CD4-positive, alpha-beta T cell treated with Interleukin-10 for 1 hour (primary cell): Measurements from ENCODE around the gene CBLIF.
"Not testable (repeated sequence)": the region's sequence is repeated elsewhere in the genome, so short reads cannot be mapped to it uniquely, and the experiment has no call there.

Experiments
- DNase-seq: peaks from one replicate; pipeline ENCODE4 v3.0.0-alpha.2; 2020

CBLIF gene

DNA sequence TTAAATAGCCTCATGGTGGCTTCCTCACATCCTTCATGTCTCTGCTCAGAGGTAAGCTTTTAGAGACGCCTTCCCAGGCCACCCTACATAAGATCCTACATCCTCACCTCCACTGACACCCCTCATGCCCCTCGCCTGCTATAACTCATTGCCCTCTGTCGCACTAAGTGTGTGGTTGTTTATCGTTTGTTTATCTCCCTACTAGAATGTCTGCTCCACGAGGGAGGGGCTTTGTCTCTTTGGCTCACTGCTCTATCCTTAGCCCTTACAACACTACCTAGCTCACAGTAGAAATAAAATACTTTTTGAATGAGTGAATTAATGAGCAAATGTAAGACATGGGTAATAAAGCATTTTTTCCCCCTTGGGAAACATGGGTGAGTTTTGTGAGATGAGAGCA, 1.3 kb upstream of the CBLIF start:
- no peak for DNase-seq

DNA sequence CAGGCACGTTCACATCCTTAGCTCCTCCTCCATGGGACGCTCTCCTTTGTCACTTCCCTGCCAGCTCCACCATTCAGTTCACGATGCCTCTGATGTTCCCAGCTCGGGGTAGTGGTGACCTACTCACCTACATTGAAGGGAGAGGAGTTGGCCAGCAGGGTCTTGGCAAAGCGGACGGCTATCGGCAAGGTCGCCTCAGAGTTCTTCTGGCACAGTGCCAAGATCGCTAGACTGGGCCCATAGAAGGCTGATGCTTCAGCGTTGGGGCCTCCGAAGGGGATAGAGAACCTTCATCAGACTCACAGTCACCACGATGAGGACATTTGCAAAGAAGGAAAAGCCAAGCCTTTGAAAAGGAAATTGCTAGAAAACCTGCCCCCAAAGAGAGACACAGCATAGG, 3.0 kb downstream of the CBLIF start:
- no peak for DNase-seq

GRCh38 chr11:59841514-59841913, 3.8 kb downstream of the CBLIF start:
- no peak for DNase-seq

GRCh38 chr11:59839615-59840014, 5.7 kb downstream of the CBLIF start:
- DNase-seq, result no peak

DNA sequence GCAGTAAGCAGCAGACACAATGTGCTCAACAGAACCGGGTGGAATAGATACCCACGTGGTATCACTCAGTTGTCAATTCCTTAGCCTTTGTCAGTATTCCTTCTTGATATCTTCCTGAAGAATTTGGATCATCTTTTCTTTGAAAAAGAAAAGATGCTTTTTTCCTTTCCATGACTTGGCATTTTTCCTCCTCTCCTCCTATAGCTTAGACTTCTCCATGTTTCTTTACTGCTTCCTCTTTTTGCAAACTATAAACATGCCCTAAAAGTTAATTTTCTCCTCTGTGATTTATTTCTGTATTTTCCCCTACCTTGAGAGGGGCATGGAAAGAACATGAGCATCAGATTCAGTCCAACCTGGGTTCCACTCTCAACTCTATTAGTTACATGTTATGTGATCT, 11.7 kb downstream of the CBLIF start:
- DNase-seq, result no peak

DNA sequence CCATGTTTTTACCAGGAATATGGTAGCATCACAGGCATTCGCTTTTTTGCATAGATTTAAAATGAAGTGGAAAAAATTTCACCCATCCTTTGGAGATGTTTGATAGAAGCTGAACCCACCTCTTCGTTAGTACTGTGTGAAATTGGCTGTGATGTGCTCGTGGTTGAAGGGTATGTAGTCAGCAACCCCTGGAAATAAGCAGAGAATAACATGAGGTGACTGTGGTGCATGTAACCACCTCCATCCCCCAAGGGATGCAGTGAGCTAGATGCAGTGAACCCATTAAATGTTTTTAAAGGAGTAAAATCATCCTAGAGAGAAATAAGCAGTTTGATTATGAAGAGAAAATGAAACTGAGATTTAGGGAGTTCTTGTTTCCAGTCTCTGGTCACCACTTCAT, 15.9 kb downstream of the CBLIF start:
- no peak for DNase-seq

DNA sequence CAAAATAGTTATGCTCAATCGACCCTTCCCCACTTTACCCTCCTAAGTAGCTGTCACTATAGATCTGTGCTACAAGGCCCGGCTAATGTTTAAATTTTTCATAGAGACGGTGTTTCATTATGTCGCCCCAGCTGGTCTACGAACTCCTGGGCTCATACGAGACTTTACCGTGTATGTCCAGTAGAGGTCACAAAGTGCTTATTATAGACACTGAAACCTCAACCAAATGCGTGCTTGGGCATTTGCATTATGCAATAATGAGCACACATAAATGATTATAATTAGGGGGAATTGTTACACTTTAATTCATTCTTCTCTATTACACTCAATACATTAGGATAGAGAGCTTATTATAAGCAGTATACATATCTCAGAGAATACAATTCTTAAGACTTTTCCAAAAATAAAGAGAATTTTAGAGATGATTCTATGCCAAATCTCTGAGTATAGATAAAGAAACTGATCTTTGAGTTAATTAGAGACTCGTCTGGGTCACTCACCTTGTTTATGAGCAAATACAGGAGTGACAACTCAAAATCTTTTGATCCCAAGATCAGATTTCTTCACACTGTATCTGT, 22.2 kb downstream of the CBLIF start:
- DNase-seq, result peak; percentile 57

DNA sequence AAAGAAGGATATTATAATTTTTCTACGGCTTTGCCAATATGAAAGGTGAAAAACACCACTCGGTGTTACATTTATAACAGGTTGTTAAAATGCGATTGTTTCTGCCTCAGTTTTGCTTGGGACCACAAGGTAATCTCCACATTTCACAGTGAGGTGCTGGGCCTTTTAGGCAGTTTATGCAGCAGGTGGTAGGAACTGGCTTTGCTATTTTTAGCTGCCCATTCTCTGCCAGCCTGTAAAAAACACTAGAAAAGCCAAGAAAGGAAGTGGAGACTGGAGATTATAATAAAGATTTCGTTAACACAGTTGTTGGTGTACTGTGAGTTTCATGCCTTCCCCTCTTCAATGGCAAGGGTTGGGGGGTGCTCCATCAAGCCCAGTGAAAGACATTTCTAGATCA, 26.7 kb downstream of the CBLIF start:
- no peak for DNase-seq

DNA sequence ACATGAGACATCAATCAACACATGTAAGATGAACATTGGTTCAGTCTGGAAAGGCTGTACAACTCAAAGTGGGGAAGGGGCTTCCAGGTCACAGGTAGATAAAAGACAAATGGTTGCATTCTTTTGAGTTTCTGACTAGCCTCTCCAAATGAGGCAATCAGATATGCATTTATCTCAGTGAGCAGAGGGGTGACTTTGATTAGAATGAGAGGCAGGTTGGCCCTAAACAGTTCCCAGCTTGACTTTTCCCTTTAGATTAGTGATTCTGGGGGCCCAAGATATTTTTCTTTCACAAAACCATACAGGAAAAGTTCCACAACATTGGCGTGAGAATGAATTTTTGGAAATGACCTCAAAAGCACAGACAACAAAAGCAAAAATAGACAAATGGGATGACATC, 28.9 kb downstream of the CBLIF start:
- DNase-seq, result not testable (repeated sequence)

GRCh38 chr11:59815754-59816153, 29.5 kb downstream of the CBLIF start:
- DNase-seq, result no peak

- DNase-seq, result no peak
Measured at GRCh38 chr11:59814021-59814420, 31.3 kb downstream of the CBLIF start.

- no peak for DNase-seq
Measured at GRCh38 chr11:59813364-59813763, 31.9 kb downstream of the CBLIF start.

- DNase-seq, result no peak
Measured at GRCh38 chr11:59812220-59812619, 33.1 kb downstream of the CBLIF start.

GRCh38 chr11:59810911-59811259, 34.4 kb downstream of the CBLIF start:
- DNase-seq, result no peak

DNA sequence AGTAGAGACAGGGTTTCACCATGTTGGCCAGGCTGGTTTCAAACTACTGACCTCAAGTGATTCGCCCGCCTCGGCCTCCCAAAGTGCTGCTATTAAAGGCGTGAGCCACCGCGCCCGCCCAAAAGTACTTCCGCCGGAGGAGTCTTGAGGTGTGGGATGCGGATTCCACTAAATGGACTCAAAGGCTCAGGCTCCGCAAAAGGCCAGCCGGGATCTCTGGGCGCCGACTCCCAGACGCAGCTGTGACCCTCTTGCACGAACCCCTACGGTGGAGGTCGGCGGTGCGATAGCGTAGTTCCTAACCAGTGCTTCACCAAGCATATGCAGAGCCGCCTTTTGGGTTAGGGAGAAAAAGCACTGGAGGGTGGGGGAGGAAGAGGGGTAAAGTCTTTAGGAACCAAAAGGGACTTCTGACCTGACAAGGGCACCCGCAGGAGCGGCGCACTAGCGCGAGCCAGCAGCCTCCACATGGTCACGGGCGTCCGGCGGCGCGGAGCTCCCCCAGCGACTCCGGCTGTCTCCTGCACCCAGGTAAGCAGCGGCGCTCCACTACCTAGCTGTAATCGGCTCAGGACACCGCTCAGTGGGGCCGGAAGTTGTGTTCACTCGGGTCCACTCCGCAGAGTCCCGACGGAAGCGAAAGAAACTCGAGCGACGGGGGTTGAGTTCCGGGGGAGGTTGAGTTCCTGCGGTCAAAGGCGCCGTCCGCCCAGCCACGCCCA, 34.9 kb downstream of the CBLIF start, which contains the start of gene MRPL16:
TSS of gene MRPL16 (minus strand) at position 590 of the 722 bp plus-strand sequence. CDS start at position 470, 120 bp downstream.
- DNase-seq, result peak; percentile 93

- no peak for DNase-seq
Measured at GRCh38 chr11:59807047-59807610, 38.2 kb downstream of the CBLIF start.

DNA sequence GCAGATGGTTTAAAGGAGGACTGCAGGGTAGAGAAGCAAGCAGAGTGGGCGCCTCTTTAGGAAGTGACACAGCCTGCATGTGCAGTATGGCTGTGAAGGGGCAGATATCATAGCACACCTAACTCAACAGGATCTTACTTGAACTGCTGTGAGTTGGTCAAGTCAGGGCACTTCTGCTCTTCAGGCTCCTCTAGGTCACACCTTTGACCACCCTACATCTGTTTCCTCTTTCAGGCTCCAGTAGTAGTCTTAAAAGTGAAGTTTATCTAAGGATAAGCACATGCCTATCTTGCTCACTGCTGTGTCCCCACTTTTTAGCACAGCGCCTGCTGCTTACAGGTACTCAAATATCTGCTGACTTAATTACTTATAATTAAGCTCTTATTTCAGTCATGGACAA, 41.2 kb downstream of the CBLIF start:
- no peak for DNase-seq

DNA sequence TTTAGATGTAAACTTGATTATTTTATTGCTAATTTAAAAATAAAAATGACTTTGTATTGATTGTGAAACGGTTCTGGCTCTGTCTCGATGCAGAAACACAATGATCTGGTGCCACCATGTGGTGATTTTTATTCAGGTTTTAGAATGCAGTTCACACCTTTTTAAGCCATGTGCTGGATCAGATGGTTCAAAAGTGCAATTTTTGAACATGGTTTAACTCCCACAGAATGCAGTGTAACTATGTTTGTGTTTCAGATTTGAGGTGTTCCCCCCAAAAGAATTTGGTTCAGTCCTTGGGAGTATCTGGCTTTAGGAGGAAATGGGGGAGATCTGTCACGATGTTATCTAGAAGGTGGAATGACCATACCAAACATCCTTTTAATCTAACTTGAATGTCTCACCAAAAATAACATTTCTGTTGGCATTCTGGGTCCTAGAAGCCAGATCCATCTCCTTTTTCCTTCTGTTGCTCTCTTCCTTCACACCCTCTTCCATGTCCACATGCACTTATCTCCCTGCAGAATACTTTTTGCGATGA, 42.6 kb downstream of the CBLIF start:
- DNase-seq, result peak; percentile 75

- DNase-seq, result no peak
Measured at GRCh38 chr11:59801981-59802638, 43.2 kb downstream of the CBLIF start.

DNA sequence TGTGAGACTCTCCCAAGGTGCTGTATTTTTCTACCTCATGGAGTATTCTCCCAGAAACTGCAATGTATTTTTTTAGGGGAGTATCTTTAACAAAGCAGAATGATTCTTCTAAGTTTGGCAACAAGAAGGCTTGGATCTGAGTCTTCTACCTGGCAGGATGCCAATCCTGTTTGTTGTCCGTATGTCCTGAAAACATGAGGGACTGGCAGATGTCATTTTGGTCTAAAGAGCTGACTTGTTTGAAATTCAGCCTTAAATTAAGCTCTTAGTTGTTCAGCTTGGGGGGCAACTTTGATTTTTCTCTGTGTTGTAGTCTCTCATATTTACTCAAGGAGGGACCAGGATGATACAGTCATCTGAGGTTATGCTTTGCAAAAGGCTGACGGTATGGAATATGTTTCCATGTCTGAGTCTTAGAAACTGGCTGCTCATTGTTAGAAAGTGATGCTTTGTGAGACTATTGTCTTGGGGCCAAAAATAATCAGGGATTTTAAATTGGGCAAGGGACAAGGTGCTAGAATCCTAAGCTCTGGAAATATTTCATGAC, 44.1 kb downstream of the CBLIF start:
- no peak for DNase-seq

- DNase-seq, result no peak
Measured at GRCh38 chr11:59800390-59801025, 44.8 kb downstream of the CBLIF start.

DNA sequence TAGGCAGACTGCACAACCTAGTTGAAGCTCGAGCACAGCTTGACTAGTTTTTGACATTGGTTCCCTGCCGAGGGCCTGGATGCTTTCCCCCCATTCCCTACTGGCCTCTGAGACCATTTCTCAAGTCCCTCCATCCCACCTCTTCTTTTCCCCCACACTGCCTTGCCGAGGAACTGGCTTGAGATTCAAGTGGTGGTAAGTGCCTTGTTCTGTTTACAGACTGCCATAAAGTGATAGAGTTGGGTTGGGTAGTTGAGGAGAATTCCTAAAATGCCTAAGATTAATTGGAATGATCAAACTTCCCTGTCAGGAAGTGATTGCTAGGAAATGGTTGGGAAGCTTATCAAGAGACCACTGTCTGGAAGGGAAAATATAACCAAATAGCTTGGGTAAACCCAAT, 50.9 kb downstream of the CBLIF start:
- no peak for DNase-seq

DNA sequence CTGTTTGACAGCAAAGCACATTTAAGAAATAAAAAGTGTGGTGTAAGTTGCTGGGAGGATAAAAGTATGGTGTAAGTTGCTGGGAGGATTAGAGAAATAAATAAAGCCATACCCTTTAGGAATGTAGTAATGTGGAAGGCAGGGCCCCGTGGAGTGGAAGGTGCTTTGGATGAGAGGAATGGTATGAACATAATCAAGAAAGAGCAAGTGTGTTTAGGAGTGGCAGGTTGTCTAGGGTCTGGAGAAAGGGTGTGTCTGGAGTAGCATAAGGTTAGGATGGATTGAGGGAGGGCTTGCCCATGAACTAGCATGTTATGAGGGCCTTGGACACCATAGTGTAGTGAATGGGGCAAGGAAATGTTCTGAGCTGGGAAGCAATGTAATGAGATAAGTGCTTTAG, 52.8 kb downstream of the CBLIF start:
- DNase-seq, result no peak
